ENCODE data around the gene MTM1. TPM values are rescaled to one million over a fixed set of nuclear protein-coding genes. Genes with fewer than 3 reads are reported as not detected.

The MTM1 gene
- polyA plus RNA-seq, 3 donors = 6.5 to 23.4 (median 17.0) TPM

GRCh38 chrX:150649096-150649870 is 80.9 kb downstream of the MTM1 start:
- peak; percentile 22 to 56 (median 53) for DNase-seq
- no CpG with 5 or more reads among the region's 8 CpGs for WGBS (ENCODE audit: insufficient coverage)
- peak overlapping the region; percentile 51 to 93 (median 91) for H3K27ac Mint-ChIP-seq
- Histone ChIP-seq H3K36me3 (replicated peaks in 1 of 2; ENCODE audit: control insufficient read depth in 1 of 2, insufficient read depth in 2 of 2, low read length in 2 of 2) (peaks cover 53 to 85% of the 10 kb centered on the region in 2 donors), H2AFZ (ENCODE audit: insufficient read depth, low read depth, low read length, poor library complexity, severe bottlenecking) (no peak overlapping the region), H3K27ac (ENCODE audit: low read depth in 1 of 2, low read length in 2 of 2) (peak overlapping the region; percentile 42 to 54), H3K4me1 (ENCODE audit: control insufficient read depth in 1 of 2, insufficient read depth in 2 of 2, low read length in 2 of 2) (peaks cover 0 to 5% of the 10 kb centered on the region in 2 donors), H3K4me2 (replicated peaks; ENCODE audit: extremely low read depth, low read length, poor library complexity, severe bottlenecking) (no peak overlapping the region), H3K79me2 (ENCODE audit: insufficient read depth, low read length) (no peaks in the 10 kb centered on the region), H3K9me3 (replicated peaks in 1 of 2; ENCODE audit: control insufficient read depth in 1 of 2, insufficient read depth in 1 of 2, low read length in 2 of 2) (no peaks in the 10 kb centered on the region), H3K4me3 (replicated peaks in 1 of 3; ENCODE audit: low read depth in 2 of 3, low read length in 3 of 3) (no peak overlapping the region), H3K27me3 (ENCODE audit: control insufficient read depth in 2 of 2, insufficient read depth in 2 of 2, low read length in 2 of 2) (no peaks in the 10 kb centered on the region), H4K20me1 (ENCODE audit: insufficient read depth, low read length) (no peaks in the 10 kb centered on the region), H3K9ac (ENCODE audit: insufficient read depth, low read length, poor library complexity, severe bottlenecking) (no peak overlapping the region)
- TF ChIP-seq CTCF (IDR thresholded peaks at IDR 0.05) = no peak
- H3K27me3 Mint-ChIP-seq (ENCODE audit: low read depth in 3 of 3) = peaks cover 0 to 1% (median 0%) of the 10 kb centered on the region in 3 donors
- no peaks in the 10 kb centered on the region for H3K9me3 Mint-ChIP-seq
- H3K4me3 Mint-ChIP-seq = no peak overlapping the region
- intact Hi-C loops (cut with micrococcal nuclease) = no loop called here
- H3K4me1 Mint-ChIP-seq = peaks cover 15% of the 10 kb centered on the region
- peaks cover 44 to 62% of the 10 kb centered on the region in 2 donors for H3K36me3 Mint-ChIP-seq

- Histone ChIP-seq H3K4me3 (replicated peaks in 1 of 3; ENCODE audit: low read depth in 2 of 3, low read length in 3 of 3) (no peak overlapping the region), H3K36me3 (replicated peaks in 1 of 2; ENCODE audit: control insufficient read depth in 1 of 2, insufficient read depth in 2 of 2, low read length in 2 of 2) (peaks cover 35 to 72% of the 10 kb centered on the region in 2 donors), H4K20me1 (ENCODE audit: insufficient read depth, low read length) (no peaks in the 10 kb centered on the region), H3K4me1 (ENCODE audit: control insufficient read depth in 1 of 2, insufficient read depth in 2 of 2, low read length in 2 of 2) (peaks cover 0 to 5% of the 10 kb centered on the region in 2 donors), H3K79me2 (ENCODE audit: insufficient read depth, low read length) (no peaks in the 10 kb centered on the region), H3K9ac (ENCODE audit: insufficient read depth, low read length, poor library complexity, severe bottlenecking) (no peak overlapping the region), H3K27ac (ENCODE audit: low read depth in 1 of 2, low read length in 2 of 2) (no peak overlapping the region), H3K9me3 (replicated peaks in 1 of 2; ENCODE audit: control insufficient read depth in 1 of 2, insufficient read depth in 1 of 2, low read length in 2 of 2) (no peaks in the 10 kb centered on the region), H3K27me3 (ENCODE audit: control insufficient read depth in 2 of 2, insufficient read depth in 2 of 2, low read length in 2 of 2) (no peaks in the 10 kb centered on the region), H2AFZ (ENCODE audit: insufficient read depth, low read depth, low read length, poor library complexity, severe bottlenecking) (no peak overlapping the region), H3K4me2 (replicated peaks; ENCODE audit: extremely low read depth, low read length, poor library complexity, severe bottlenecking) (no peak overlapping the region)
- Mint-ChIP-seq H3K4me3 (no peak overlapping the region), H3K4me1 (peaks cover 15% of the 10 kb centered on the region), H3K27me3 (ENCODE audit: low read depth in 3 of 3) (peaks cover 0 to 2% (median 1%) of the 10 kb centered on the region in 3 donors), H3K36me3 (peaks cover 37 to 53% of the 10 kb centered on the region in 2 donors), H3K27ac (peak overlapping the region in 5 of 7 donors; percentile 36 to 78 (median 71)), H3K9me3 (peaks cover 0 to 2% (median 0%) of the 10 kb centered on the region in 7 donors)
- no peak for DNase-seq
- no peak for TF ChIP-seq CTCF (IDR thresholded peaks at IDR 0.05)
- intact Hi-C loops (cut with micrococcal nuclease) = no loop called here
- no CpG with 5 or more reads among the region's 2 CpGs for WGBS (ENCODE audit: insufficient coverage)
These were observed 83.5 kb downstream of the MTM1 start for GRCh38 chrX:150651906-150652305.

All from CD14-positive monocyte (primary cell).